Stomach (tissue), 4 donors: ENCODE data around the gene ROBO2.

ENCODE experiments used
- EP300 ChIP-seq: sonication (generic); formaldehyde crosslinking; IDR thresholded peaks from one replicate; pipeline ENCODE4 v1.6.1; 2017; ENCODE audit warnings: antibody characterized with exemption
- POLR2A ChIP-seq, 4 donors: fragments of 450-650 bp; IDR thresholded peaks; one replicate each; pipeline ENCODE4 v1.6.1; 2016; ENCODE audit warnings: antibody characterized with exemption in 4 of 4, control low read depth in 2 of 4, mild to moderate bottlenecking in 1 of 4, moderate library complexity in 1 of 4
- TF ChIP-seq, protein P1 (sequence below), 7 experiments: fragments of 450-650 bp in 4 of 7; fragments of 200-600 bp in 3 of 7; sonication (generic) in 3 of 7; IDR thresholded peaks; one replicate each; pipeline ENCODE4 v1.5.1; 2016 to 2019; ENCODE audit warnings: antibody characterized with exemption in 7 of 7, control low read depth in 2 of 7, mild to moderate bottlenecking in 1 of 7

DNA sequence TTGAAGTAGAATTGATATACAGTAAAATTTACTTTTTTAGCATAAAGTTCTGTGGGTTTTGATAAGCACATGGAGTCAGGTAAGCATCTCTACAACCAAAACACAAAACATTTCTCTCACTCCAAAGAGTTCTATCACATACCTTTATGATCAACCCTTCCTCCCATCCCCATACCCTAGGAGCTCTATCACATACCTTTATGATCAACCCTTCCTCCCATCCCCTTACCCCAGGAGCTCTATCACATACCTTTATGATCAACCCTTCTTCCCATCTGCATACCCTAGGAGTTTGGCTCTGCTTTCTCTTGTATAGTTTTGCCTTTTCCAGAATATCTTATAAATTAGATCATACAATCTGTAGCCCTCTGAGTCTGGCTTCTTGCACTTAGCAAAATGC is 315.1 kb downstream of the ROBO2 start:
- TF ChIP-seq POLR2A (IDR thresholded peaks at IDR 0.05): no peak
- TF ChIP-seq, protein P1, sequence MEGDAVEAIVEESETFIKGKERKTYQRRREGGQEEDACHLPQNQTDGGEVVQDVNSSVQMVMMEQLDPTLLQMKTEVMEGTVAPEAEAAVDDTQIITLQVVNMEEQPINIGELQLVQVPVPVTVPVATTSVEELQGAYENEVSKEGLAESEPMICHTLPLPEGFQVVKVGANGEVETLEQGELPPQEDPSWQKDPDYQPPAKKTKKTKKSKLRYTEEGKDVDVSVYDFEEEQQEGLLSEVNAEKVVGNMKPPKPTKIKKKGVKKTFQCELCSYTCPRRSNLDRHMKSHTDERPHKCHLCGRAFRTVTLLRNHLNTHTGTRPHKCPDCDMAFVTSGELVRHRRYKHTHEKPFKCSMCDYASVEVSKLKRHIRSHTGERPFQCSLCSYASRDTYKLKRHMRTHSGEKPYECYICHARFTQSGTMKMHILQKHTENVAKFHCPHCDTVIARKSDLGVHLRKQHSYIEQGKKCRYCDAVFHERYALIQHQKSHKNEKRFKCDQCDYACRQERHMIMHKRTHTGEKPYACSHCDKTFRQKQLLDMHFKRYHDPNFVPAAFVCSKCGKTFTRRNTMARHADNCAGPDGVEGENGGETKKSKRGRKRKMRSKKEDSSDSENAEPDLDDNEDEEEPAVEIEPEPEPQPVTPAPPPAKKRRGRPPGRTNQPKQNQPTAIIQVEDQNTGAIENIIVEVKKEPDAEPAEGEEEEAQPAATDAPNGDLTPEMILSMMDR (IDR thresholded peaks at IDR 0.05): no peak
- no peak for TF ChIP-seq EP300
